Cardiac muscle cell (in vitro differentiated cells and primary cell): ENCODE data around the gene PMIS2. TPM values are rescaled to one million over a fixed set of nuclear protein-coding genes. Genes with fewer than 3 reads are reported as not detected.
"Not testable (repeated sequence)": the region's sequence is repeated elsewhere in the genome, so short reads cannot be mapped to it uniquely, and the experiment has no call there.

Source experiments
- DNase-seq, 2 donors: peaks; one replicate each; pipeline versions ENCODE4 v3.0.0 to v3.0.0-alpha.2; 2010 to 2017; ENCODE audit warnings: low read depth in 1 of 2, low spot score in 1 of 2
- H3K27ac ChIP-seq: fragments of 200-600 bp; sonication (generic); 2 replicates; pipeline ENCODE4 v1.5.1; 2016
- H3K27me3 ChIP-seq: fragments of 200-600 bp; sonication (generic); 2 replicates; pipeline ENCODE4 v1.6.0; 2016; ENCODE audit warnings: control low read depth
- H3K36me3 ChIP-seq: fragments of 200-600 bp; sonication (generic); 2 replicates; pipeline ENCODE4 v1.5.1; 2016; ENCODE audit warnings: control low read depth
- H3K4me1 ChIP-seq: fragments of 200-600 bp; sonication (generic); 2 replicates; pipeline ENCODE4 v1.8.1; 2017; ENCODE audit warnings: low read depth, mild to moderate bottlenecking, mixed run types
- H3K4me3 ChIP-seq: fragments of 200-600 bp; sonication (generic); 2 replicates; pipeline ENCODE4 v1.5.1; 2016; ENCODE audit warnings: mild to moderate bottlenecking
- H3K9me3 ChIP-seq: fragments of 200-600 bp; sonication (generic); 2 replicates; pipeline ENCODE4 v1.5.1; 2017; ENCODE audit warnings: low read depth, mild to moderate bottlenecking, control low read depth
- CTCF ChIP-seq: IDR thresholded peaks from 2 replicates; pipeline ENCODE4 v1.5.1; 2012; ENCODE audit warnings: low read depth, mild to moderate bottlenecking, low read length
- polyA plus RNA-seq: library from polyadenylated mRNA; unstranded; fragments of >200 nt; fragmentation: Nextera tagmentation; extraction: Ambion mirVana; gene quantifications from 2 replicates; pipeline ENCODE4 v1.2.1, GENCODE V29; 2016
- total RNA-seq: library from RNA; depleted of rRNA; stranded (reverse); fragments of >200 nt; gene quantifications from 2 replicates; pipeline ENCODE4 v1.2.3, GENCODE V29; 2016

PMIS2 gene
- total and polyA plus RNA-seq, 2 experiments from 2014 or later, result not detected

- no peak overlapping the region for H3K4me3 ChIP-seq
- TF ChIP-seq CTCF, result no peak
- H3K36me3 ChIP-seq, result no peaks in the 10 kb centered on the region
- H3K27me3 ChIP-seq, result peaks cover 6% of the 10 kb centered on the region
- H3K9me3 ChIP-seq, result no peaks in the 10 kb centered on the region
- DNase-seq, result no peak
- no peak overlapping the region for H3K27ac ChIP-seq
- no peaks in the 10 kb centered on the region for H3K4me1 ChIP-seq
Observed at GRCh38 chr19:35582760-35583159, 3.2 kb upstream of the PMIS2 start.

GRCh38 chr19:35587321-35587720 lies 1.3 kb downstream of the PMIS2 start:
- H3K9me3 ChIP-seq, result no peaks in the 10 kb centered on the region
- H3K36me3 ChIP-seq, result no peaks in the 10 kb centered on the region
- DNase-seq, result peak in 1 of 2 donors; percentile 62
- H3K4me3 ChIP-seq, result no peak overlapping the region
- no peak for TF ChIP-seq CTCF
- no peak overlapping the region for H3K27ac ChIP-seq
- H3K4me1 ChIP-seq, result no peaks in the 10 kb centered on the region
- H3K27me3 ChIP-seq, result peaks cover 6% of the 10 kb centered on the region

GRCh38 chr19:35590875-35591274 lies 4.9 kb downstream of the PMIS2 start:
- TF ChIP-seq CTCF, result no peak

GRCh38 chr19:35592226-35592625 lies 6.3 kb downstream of the PMIS2 start:
- H3K4me1 ChIP-seq, result no peaks in the 10 kb centered on the region
- H3K36me3 ChIP-seq, result no peaks in the 10 kb centered on the region
- no peaks in the 10 kb centered on the region for H3K9me3 ChIP-seq
- H3K4me3 ChIP-seq, result no peak overlapping the region
- no peaks in the 10 kb centered on the region for H3K27me3 ChIP-seq
- peak; percentile 66 to 71 for DNase-seq
- H3K27ac ChIP-seq, result no peak overlapping the region
- TF ChIP-seq CTCF, result peak; percentile 67

More at GRCh38 chr19:35590875-35591274, 4.9 kb downstream of the PMIS2 start:
- no peak for DNase-seq
- Histone ChIP-seq H3K4me3 (no peak overlapping the region), H3K9me3 (no peaks in the 10 kb centered on the region), H3K27me3 (no peaks in the 10 kb centered on the region), H3K36me3 (no peaks in the 10 kb centered on the region), H3K27ac (no peak overlapping the region), H3K4me1 (no peaks in the 10 kb centered on the region)

GRCh38 chr19:35595026-35595425 lies 9.1 kb downstream of the PMIS2 start:
- H3K4me1 ChIP-seq, H3K27ac ChIP-seq, H3K9me3 ChIP-seq, DNase-seq, H3K36me3 ChIP-seq, H3K4me3 ChIP-seq, H3K27me3 ChIP-seq: not testable (repeated sequence)

GRCh38 chr19:35595928-35596327 lies 10.0 kb downstream of the PMIS2 start:
- Histone ChIP-seq H3K27ac (no peak overlapping the region), H3K36me3 (no peaks in the 10 kb centered on the region), H3K4me1 (no peaks in the 10 kb centered on the region), H3K9me3 (no peaks in the 10 kb centered on the region), H3K4me3 (no peak overlapping the region), H3K27me3 (peaks cover 5% of the 10 kb centered on the region)
- no peak for TF ChIP-seq CTCF
- no peak for DNase-seq
